Effector memory CD4-positive, alpha-beta T cell (primary cell): ENCODE results near the gene DSC2.

Experiments used
- DNase-seq, 3 donors: peaks; one replicate each; pipeline ENCODE4 v3.0.0-alpha.2; 2020
- H3K27ac ChIP-seq: 2 replicates; pipeline ENCODE4 v1.7.0; 2013; ENCODE audit warnings: mild to moderate bottlenecking, low read length, moderate library complexity; ENCODE audit not compliant: insufficient read depth, poor library complexity, severe bottlenecking
- H3K27me3 ChIP-seq: replicated peaks from 2 replicates; pipeline ENCODE4 v1.7.0; 2013; ENCODE audit warnings: mild to moderate bottlenecking, low read length; ENCODE audit not compliant: insufficient read depth, control insufficient read depth, poor library complexity, severe bottlenecking
- H3K36me3 ChIP-seq: 2 replicates; pipeline ENCODE4 v1.7.0; 2013; ENCODE audit warnings: mild to moderate bottlenecking, low read length, moderate library complexity; ENCODE audit not compliant: control insufficient read depth, insufficient read depth
- H3K4me1 ChIP-seq: 2 replicates; pipeline ENCODE4 v1.7.0; 2013; ENCODE audit warnings: low read length, mild to moderate bottlenecking; ENCODE audit not compliant: control insufficient read depth, insufficient read depth, poor library complexity, severe bottlenecking
- H3K4me3 ChIP-seq: 2 replicates; pipeline ENCODE4 v1.7.0; 2013; ENCODE audit warnings: low read length, low read depth, mild to moderate bottlenecking; ENCODE audit not compliant: insufficient read depth, poor library complexity, severe bottlenecking
- H3K9me3 ChIP-seq: 2 replicates; pipeline ENCODE4 v1.7.0; 2013; ENCODE audit warnings: mild to moderate bottlenecking, low read length, moderate library complexity; ENCODE audit not compliant: control insufficient read depth

DSC2 gene

DNA sequence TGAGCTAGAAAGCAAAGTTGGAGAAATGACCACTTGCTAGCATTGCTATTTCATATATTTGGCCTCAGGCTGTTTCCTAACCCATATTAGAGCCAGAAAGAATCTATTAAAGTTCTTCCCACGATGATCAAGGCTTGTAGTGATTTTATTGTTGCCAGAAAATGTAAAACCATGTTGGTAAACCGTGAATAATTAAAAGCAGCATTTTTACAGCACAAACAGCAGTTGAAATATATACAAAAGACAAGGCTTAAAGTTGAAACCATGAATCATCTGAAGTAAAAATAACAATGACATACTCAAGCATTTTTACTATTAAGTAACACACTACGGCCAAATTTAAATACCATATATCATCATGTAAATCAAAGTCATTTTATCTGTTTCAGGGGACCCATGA lies 32.0 kb downstream of the DSC2 start:
- H3K27me3 ChIP-seq: no peaks in the 10 kb centered on the region
- no peak for DNase-seq
- no peak overlapping the region for H3K27ac ChIP-seq
- no peaks in the 10 kb centered on the region for H3K4me1 ChIP-seq
- H3K4me3 ChIP-seq: no peak overlapping the region
- H3K36me3 ChIP-seq: no peaks in the 10 kb centered on the region
- no peaks in the 10 kb centered on the region for H3K9me3 ChIP-seq

DNA sequence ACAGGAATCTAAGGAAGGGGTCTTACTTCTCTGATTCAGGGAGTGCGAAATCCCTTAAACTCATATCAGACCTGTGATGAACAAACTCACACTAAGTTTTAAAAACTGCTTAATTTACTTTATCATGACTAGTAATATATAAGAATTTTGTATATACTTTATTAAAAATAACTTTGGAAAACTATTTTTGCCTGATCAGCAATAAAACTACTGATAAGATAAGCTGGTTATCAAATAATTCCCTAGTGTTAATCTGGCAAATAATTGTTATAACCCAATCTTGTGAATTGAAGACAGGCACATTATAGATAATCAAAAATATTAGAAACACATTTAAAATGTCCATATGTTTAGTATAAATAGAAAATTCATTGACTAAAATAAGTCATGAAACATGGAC lies 36.0 kb downstream of the DSC2 start:
- DNase-seq: no peak
- H3K27ac ChIP-seq: no peak overlapping the region
- H3K4me3 ChIP-seq: no peak overlapping the region
- no peaks in the 10 kb centered on the region for H3K27me3 ChIP-seq
- H3K36me3 ChIP-seq: no peaks in the 10 kb centered on the region
- no peaks in the 10 kb centered on the region for H3K9me3 ChIP-seq
- no peaks in the 10 kb centered on the region for H3K4me1 ChIP-seq

DNA sequence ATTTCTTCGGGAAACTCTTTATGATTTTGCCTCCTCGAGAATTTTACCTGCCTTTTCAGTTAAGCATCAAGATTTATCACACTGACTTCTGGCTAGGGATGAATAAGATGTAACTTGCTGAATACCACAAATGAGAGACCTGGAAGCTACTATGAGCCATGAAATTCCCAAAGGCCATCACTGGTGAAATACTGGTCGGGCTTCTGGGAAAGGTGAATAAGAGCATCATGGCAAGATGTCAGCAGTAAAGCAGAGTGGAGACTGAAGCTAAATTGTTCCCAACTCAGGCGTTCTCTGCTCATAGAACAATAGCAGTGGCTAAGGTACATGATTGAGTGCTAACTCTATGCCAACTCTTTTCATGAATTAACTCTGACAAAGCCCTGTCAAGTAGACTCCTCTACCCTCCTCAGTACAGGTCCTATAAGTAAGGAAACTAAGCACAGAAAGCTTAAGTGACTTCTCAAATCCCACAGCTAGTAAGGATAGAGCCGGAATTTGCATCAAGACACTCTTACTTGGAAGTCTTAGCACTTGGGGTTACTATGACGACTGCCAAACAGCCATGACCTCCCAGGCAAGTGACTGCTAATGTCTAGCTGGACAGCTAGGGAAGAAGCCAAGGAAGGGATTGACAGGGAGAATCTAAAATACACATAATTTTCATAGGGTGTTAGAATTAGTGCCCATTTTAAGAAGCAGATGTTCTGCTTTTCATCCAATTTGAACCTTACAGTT lies 37.0 kb downstream of the DSC2 start:
- no peak overlapping the region for H3K4me3 ChIP-seq
- no peak for DNase-seq
- H3K27me3 ChIP-seq: no peaks in the 10 kb centered on the region
- H3K4me1 ChIP-seq: no peaks in the 10 kb centered on the region
- no peaks in the 10 kb centered on the region for H3K9me3 ChIP-seq
- H3K27ac ChIP-seq: no peak overlapping the region
- no peaks in the 10 kb centered on the region for H3K36me3 ChIP-seq

DNA sequence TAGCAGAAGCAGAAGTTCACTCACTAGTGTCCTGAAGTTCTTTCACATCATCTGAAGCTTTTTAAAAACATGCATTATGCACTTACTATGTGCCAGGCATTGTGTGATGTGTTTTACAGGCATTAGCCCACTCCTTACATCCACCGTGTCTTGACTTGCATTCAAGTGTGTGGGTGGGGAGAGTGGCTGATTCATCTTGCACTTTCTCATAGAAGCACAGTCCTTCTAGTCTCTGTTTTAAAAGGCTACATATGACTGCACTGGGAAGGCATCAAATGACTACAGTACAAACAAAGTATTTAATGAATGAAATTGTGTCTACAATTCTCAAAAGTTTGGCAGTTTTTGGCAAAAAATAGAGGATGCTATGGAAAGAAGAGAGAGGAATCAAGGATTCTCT lies 38.1 kb downstream of the DSC2 start:
- Histone ChIP-seq H3K4me3 (no peak overlapping the region), H3K27ac (no peak overlapping the region)
- DNase-seq: no peak

DNA sequence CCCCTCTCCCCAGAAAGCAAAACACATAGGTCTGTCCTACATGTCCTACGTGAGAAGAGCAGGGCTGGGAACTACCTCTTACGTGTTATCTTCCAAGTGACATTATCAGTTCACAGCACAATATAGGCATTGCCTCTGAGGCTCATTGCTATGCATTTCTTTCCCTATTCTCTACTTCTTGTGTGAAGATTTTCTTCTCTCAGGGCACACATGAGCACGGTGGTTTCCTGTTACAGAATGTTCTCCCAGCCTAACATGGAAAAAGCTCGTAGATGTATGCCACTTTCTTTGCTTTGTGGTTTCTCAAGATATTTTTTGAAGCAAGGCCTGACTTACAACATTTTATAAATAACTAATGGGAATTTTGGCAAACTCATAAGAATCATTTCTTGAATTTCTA lies 40.3 kb downstream of the DSC2 start:
- H3K27ac ChIP-seq: no peak overlapping the region
- no peaks in the 10 kb centered on the region for H3K27me3 ChIP-seq
- H3K36me3 ChIP-seq: no peaks in the 10 kb centered on the region
- no peak overlapping the region for H3K4me3 ChIP-seq
- no peak for DNase-seq
- no peaks in the 10 kb centered on the region for H3K9me3 ChIP-seq
- no peaks in the 10 kb centered on the region for H3K4me1 ChIP-seq

More for the DNA sequence above, 38.1 kb downstream of the DSC2 start:
- H3K36me3 ChIP-seq: no peaks in the 10 kb centered on the region
- no peaks in the 10 kb centered on the region for H3K4me1 ChIP-seq
- no peaks in the 10 kb centered on the region for H3K9me3 ChIP-seq
- no peaks in the 10 kb centered on the region for H3K27me3 ChIP-seq

DNA sequence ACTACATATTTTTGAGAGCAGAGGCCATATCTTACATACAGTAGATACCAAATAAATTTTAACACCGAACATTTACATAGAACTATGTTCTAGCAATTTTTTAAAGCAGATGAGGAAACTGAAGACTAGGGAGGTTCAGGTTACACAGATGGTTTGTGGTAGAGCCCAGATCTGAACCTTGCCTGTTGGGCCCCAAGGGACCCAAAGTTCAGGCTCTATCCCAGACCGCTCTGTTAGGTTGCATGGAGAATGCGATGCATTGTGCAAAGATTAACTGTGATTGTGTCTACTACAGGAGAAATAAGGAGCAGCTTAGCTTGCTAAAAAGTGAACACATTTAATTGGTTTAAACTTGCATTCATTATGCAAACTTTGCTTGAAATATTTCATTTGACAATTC lies 43.3 kb downstream of the DSC2 start:
- H3K36me3 ChIP-seq: no peaks in the 10 kb centered on the region
- no peak for DNase-seq
- no peaks in the 10 kb centered on the region for H3K27me3 ChIP-seq
- H3K4me3 ChIP-seq: no peak overlapping the region
- H3K4me1 ChIP-seq: no peaks in the 10 kb centered on the region
- no peaks in the 10 kb centered on the region for H3K9me3 ChIP-seq
- no peak overlapping the region for H3K27ac ChIP-seq

DNA sequence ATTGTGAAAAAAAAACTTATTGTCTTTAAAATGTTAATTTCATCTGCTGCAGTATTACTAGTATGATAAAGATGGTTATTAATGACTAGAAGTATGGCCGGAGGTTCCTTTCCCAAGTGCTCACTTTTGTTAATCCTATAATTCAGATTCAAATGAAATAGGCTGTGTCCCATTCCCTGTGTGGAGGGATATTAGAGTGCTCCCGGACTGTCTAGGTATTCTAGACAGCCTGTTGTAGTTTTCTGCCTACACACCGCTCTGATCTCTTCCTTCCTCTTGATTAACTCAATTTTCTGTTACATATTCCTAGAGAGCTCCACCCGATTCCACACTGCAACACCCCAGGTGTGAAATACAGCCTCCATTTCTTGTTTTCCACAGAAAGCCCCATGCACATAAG lies 44.3 kb downstream of the DSC2 start:
- Histone ChIP-seq H3K9me3 (no peaks in the 10 kb centered on the region), H3K27ac (no peak overlapping the region), H3K4me1 (no peaks in the 10 kb centered on the region), H3K4me3 (no peak overlapping the region), H3K27me3 (no peaks in the 10 kb centered on the region), H3K36me3 (no peaks in the 10 kb centered on the region)
- no peak for DNase-seq

DNA sequence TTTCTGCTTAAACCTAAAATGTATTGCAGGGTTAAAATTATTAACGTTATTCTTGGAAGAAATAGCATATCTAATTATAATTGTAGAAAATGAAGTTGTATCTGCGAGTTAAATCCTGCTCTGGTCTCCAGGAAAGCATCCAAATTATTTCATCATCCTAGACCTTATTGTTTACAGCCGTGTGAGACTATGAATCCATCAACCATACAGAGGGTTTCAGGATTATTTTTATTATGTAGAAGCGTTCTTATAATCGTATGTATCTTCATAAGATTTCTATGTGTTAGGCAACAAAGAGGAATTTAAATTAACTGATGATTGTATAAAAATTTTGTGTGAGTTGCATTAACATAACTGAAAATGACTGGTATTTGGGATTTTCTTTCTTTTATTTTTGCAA lies 45.2 kb downstream of the DSC2 start:
- no peak for DNase-seq
- Histone ChIP-seq H3K36me3 (no peaks in the 10 kb centered on the region), H3K27me3 (no peaks in the 10 kb centered on the region), H3K4me1 (no peaks in the 10 kb centered on the region), H3K4me3 (no peak overlapping the region), H3K9me3 (no peaks in the 10 kb centered on the region), H3K27ac (no peak overlapping the region)

DNA sequence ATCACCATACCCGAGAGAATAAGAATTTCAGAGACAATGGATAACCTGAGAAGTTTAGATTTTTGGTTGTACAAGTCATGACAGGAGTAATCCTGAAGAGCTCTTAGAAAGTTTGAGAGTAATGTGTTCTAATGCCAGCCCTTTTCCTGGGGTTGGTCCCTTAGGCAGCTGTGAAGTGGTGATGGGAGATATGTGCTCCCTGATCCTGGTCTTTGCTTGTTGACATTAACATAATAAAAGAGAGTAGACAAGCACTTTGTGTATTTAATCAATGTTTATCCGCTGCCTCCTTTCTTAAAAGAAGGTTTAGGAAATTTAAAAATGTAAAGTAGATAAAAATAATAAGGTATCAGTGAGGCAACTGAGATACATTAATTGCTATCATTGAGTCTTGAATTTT lies 45.9 kb downstream of the DSC2 start:
- H3K27ac ChIP-seq: no peak overlapping the region

DNA sequence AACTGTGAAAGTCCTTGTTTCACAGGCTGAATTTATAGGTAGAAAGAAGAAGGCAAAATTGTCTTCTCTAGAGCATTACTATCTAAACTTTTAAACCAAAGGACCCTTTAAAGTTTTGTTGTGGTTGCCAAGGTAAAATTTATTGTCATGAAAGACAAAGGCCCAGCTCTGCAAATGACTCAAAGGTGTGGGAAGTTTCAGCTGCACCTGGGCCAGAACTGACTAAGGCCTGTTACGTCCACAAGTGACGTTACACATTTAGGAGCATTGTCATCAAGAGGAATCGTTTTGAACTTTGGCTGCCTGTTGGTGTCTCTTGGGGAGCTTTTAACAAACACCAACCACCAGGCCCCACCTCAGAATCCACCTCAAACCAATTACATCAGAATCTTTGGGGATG lies 51.6 kb downstream of the DSC2 start:
- H3K9me3 ChIP-seq: no peaks in the 10 kb centered on the region
- H3K36me3 ChIP-seq: no peaks in the 10 kb centered on the region
- H3K4me1 ChIP-seq: no peaks in the 10 kb centered on the region
- H3K27me3 ChIP-seq: no peaks in the 10 kb centered on the region
- no peak overlapping the region for H3K4me3 ChIP-seq
- no peak for DNase-seq
- H3K27ac ChIP-seq: no peak overlapping the region

More for the DNA sequence above, 45.9 kb downstream of the DSC2 start:
- Histone ChIP-seq H3K9me3 (no peaks in the 10 kb centered on the region), H3K36me3 (no peaks in the 10 kb centered on the region), H3K27me3 (no peaks in the 10 kb centered on the region), H3K4me1 (no peaks in the 10 kb centered on the region), H3K4me3 (no peak overlapping the region)
- no peak for DNase-seq
